Activated CD8-positive, alpha-beta T cell treated with anti-CD3 and anti-CD28 coated beads, Interleukin-2, amount 10 ng/mL, durations not matched to agents 7 days and 5 days (primary cell): ENCODE measurements around the gene ASAH2B. TPM values are rescaled to one million over a fixed set of nuclear protein-coding genes. Genes with fewer than 3 reads are reported as not detected.
"Not testable (repeated sequence)": the region's sequence is repeated elsewhere in the genome, so short reads cannot be mapped to it uniquely, and the experiment has no call there.

Experiments used
- ATAC-seq: fragments of 150-1000 bp; cut with Tn5 transposase; one replicate; pipeline ENCODE4 v1.10.0; 2021; ENCODE audit warnings: moderate library complexity
- CTCF ChIA-PET: fragments of 350-600 bp; sonication (Branson Sonifier 250); formaldehyde crosslinking; loops from one replicate; lab custom pipeline; 2021; ENCODE audit warnings: antibody characterized with exemption; lab: Charles Lee
- POLR2A ChIA-PET: fragments of 350-600 bp; sonication (Branson Sonifier 250); formaldehyde crosslinking; loops from one replicate; lab custom pipeline; 2021; ENCODE audit warnings: antibody characterized with exemption; lab: Charles Lee
- DNase-seq: peaks from one replicate; pipeline ENCODE4 v3.0.0-alpha.2; 2020
- H3K27ac Mint-ChIP-seq: one replicate; pipeline ENCODE4 v1.8.0; 2021; ENCODE audit warnings: mild to moderate bottlenecking, mixed read lengths
- H3K27me3 Mint-ChIP-seq: one replicate; pipeline ENCODE4 v1.8.0; 2021; ENCODE audit warnings: low read depth, mixed read lengths
- H3K36me3 Mint-ChIP-seq: one replicate; pipeline ENCODE4 v1.8.0; 2021; ENCODE audit warnings: low read depth, mixed read lengths
- H3K4me1 Mint-ChIP-seq: one replicate; pipeline ENCODE4 v1.8.0; 2021; ENCODE audit warnings: low read depth, mixed read lengths
- H3K4me3 Mint-ChIP-seq: one replicate; pipeline ENCODE4 v1.8.0; 2021; ENCODE audit warnings: mild to moderate bottlenecking, mixed read lengths
- H3K9me3 Mint-ChIP-seq: one replicate; pipeline ENCODE4 v1.8.0; 2022; ENCODE audit warnings: mixed read lengths; ENCODE audit not compliant: insufficient read depth
- total RNA-seq, 2 experiments: library from RNA; stranded (reverse); gene quantifications; one replicate each; pipeline ENCODE4 v1.2.3, GENCODE V29; 2021

ASAH2B gene
- total RNA-seq, 2 experiments from 2014 or later: 1.5 to 3.3 TPM

DNA sequence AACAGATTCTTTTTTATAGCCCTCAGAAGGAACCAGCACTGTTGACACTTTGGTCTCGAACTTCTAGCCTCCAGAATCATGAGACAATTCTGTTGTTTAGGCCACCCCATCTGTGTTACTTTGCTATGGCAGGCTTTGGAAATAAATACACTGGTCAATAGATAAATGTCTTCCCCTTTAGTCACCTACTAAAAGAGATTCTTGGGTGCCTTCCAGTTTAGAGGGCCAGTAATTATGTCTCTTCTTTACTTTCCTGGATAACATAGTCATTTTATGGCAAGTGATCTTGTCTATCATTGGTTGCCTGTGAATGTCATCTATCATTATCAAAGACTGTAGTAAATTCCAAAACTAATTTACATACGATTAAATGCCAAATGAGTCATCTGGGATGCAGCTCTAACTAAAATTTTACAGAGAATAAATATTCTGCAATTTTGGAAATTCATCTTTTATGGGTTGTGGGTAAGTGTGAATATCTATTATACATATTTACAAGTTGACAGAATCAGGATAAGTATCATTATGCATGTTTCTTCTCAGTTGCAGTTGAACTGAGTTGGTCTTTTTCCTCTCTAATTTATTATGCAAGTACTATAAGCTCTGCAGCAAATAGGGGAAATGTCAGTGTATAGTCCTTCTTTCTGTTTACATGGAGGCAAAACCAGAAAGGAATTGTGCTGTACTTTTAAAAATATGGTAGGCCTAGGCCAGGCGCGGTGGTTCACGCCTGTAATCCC is 27.2 kb downstream of the ASAH2B start:
- H3K4me1 Mint-ChIP-seq, CTCF ChIA-PET, H3K27ac Mint-ChIP-seq, DNase-seq, ATAC-seq, H3K27me3 Mint-ChIP-seq, H3K36me3 Mint-ChIP-seq, POLR2A ChIA-PET, H3K9me3 Mint-ChIP-seq, H3K4me3 Mint-ChIP-seq: not testable (repeated sequence)

DNA sequence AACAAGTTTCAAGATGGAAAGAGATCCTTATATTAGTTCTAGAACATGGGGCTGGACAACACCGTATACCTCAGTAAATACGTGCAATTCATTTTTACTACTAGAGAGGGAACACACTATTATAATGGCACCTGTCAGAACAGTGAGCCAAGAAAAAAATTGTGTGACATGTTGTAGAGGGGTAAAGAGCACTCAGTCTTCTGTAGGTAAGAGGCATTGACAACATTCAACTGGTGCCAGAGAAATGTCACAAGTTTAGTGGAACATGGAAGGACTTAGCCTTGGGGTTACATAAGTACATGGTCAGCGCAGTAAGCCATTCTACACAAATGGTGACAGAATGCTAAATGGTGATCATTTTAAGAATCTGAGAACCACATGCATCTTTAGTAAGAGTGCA is 32.3 kb downstream of the ASAH2B start:
- POLR2A ChIA-PET, H3K27me3 Mint-ChIP-seq, ATAC-seq, H3K4me1 Mint-ChIP-seq, CTCF ChIA-PET, DNase-seq, H3K27ac Mint-ChIP-seq, H3K36me3 Mint-ChIP-seq, H3K9me3 Mint-ChIP-seq, H3K4me3 Mint-ChIP-seq: not testable (repeated sequence)

DNA sequence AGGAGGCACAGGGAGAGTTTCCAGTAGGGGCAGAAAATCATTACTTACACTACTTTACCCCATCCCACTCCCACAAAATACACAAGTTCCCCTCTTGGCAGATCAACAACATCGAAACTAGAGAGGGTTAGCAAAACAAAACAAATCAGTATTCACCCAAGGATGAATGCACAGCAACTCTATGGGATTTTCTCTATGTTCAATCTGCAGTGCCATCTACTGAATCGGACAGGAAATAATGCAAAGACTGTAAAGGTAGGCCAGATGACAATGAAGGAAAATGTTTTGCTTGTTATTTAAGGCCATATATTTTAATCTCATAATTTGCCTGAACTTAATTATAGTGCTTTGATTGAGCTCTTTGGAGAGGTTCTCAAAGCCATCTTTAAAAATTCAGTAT is 35.1 kb downstream of the ASAH2B start:
- H3K4me3 Mint-ChIP-seq, POLR2A ChIA-PET, H3K9me3 Mint-ChIP-seq, DNase-seq, CTCF ChIA-PET, H3K27me3 Mint-ChIP-seq, H3K4me1 Mint-ChIP-seq, ATAC-seq, H3K36me3 Mint-ChIP-seq, H3K27ac Mint-ChIP-seq: not testable (repeated sequence)

DNA sequence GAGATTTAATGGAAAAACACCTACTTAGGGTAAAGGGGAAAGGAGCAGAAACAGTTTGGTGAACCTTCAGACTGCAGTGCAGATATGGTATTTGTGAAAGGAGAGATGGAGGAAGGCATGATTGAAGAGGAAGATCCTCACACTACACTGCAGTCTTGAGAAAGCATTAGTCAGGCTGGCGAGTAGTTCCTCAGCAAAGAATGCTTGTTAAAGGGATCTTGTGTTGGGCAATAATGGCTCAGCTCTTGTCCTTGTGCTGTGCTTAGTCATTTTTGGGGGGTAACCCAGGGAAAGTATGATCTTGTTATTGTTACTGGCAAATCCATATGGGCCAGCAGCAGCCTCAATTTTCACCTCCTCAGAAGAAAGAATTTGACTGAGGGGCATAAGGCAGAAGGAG is 40.3 kb downstream of the ASAH2B start:
- H3K27me3 Mint-ChIP-seq, POLR2A ChIA-PET, ATAC-seq, H3K27ac Mint-ChIP-seq, H3K4me1 Mint-ChIP-seq, H3K9me3 Mint-ChIP-seq, H3K4me3 Mint-ChIP-seq, CTCF ChIA-PET, DNase-seq, H3K36me3 Mint-ChIP-seq: not testable (repeated sequence)

DNA sequence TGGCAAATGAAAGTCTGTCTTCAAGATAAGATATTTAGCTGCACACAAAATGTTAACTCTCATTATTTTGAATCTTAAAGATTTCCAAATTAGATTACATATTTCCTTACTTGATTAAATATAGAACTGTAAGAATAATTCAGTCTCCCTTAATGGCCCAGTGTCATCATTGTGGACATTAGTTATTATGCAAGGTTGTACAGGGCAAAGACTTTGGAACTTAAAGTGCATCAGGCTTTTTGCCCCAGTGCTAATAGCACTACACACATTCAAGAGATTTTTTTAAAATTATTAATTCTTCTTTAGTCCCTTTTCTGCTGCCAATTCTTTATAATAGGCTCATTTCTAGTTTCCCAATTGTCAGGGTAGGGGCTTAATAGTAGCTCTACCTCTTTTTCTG is 42.3 kb downstream of the ASAH2B start:
- H3K4me1 Mint-ChIP-seq, DNase-seq, ATAC-seq, H3K4me3 Mint-ChIP-seq, H3K27me3 Mint-ChIP-seq, H3K36me3 Mint-ChIP-seq, H3K27ac Mint-ChIP-seq, CTCF ChIA-PET, H3K9me3 Mint-ChIP-seq, POLR2A ChIA-PET: not testable (repeated sequence)

DNA sequence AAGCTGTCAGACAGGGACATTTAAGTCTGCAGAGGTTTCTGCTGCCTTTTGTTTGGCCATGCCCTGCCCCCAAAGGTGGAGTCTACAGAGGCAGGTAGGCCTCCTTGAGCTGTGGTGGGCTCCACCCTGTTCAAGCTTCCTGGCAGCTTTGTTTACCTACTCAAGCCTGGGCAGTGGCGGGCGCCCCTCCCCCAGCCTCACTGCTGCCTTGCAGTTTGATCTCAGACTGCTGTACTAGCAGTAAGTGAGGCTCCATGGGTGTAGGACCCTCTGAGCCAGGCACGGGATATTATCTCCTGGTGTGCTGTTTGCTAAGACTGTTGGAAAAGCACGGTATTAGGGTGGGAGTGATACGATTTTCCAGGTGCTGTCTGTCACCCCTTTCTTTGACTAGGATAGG is 48.2 kb downstream of the ASAH2B start:
- H3K4me1 Mint-ChIP-seq, H3K27me3 Mint-ChIP-seq, H3K27ac Mint-ChIP-seq, CTCF ChIA-PET, H3K36me3 Mint-ChIP-seq, POLR2A ChIA-PET, H3K4me3 Mint-ChIP-seq, H3K9me3 Mint-ChIP-seq, DNase-seq, ATAC-seq: not testable (repeated sequence)

DNA sequence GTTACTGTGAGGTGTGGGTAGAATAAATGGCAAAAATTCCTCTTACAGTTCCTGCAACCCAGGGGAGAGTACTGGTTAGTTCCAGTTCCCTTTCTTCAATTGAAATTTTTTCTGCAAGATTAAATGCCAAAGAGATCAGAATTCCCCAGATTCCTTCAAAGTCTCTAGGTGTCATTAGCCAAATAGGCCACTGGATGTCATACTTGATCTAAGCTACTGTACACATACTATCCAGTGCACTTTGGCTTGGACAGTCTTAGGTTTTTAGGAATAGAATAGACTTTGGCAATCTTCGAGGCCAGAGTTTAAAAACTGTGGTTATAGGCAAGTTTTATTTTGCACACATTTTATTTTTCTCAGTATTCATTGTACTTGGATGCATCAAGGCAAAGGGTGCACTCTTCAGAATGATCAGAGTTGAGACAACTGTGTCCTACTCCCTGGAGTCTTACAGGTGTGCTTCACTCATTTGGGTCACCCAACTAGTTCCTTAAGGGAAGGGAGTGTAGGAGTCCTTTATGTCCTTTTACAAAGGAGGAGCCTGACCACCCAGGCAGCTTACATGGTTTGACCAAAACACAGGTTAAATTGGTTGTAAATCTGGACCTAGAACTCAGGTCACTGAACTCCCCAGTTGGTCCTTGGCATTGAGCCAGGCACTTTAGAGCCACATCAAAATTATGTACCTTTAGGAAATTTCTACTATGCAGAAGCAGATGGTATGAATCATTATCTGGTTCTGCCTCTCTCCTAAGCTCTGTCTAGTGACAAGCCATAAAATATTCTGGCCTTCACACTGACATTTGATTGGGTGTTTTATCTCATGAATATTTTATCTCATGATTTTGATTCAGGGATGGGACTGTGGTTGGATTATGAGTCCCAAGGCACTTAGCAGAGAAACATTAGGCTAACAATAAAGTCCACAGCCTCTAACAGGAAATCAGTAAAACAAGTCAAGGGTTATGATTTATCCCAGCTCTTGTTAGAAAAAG is 49.5 kb downstream of the ASAH2B start:
- no peaks in the 10 kb centered on the region for H3K36me3 Mint-ChIP-seq
- no peaks in the 10 kb centered on the region for H3K4me1 Mint-ChIP-seq
- no peak for DNase-seq
- peaks cover 10% of the 10 kb centered on the region for H3K27me3 Mint-ChIP-seq
- H3K27ac Mint-ChIP-seq: no peak overlapping the region
- no peak for ATAC-seq
- ChIA-PET POLR2A (no interaction called here), CTCF (interaction anchor here (1.1 kb wide), 1 partner anchor 12 kb away, joined by 3 read pairs; no protein-coding TSS in a partner anchor)
- H3K9me3 Mint-ChIP-seq: no peaks in the 10 kb centered on the region
- H3K4me3 Mint-ChIP-seq: no peak overlapping the region

DNA sequence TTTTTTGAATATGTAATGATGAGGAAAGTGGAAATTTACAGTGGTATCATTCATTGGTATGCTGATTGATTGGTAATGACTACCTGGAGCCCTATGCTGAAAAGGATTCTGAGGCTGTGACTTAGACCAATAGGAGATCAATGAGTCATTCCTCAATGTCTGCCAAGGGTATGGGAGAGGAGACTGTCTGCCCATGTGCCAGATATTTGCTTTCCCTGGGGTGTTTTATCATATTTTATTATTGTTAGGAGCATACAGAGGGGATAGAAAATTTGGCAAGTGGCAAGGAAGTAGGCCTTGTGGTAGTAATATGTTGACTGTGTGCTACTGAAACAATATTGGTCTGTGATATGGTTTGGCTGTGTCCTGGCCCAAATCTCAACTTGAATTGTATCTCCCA is 54.8 kb downstream of the ASAH2B start:
- H3K36me3 Mint-ChIP-seq: no peaks in the 10 kb centered on the region
- H3K4me3 Mint-ChIP-seq: no peak overlapping the region
- ChIA-PET CTCF (no interaction called here), POLR2A (no interaction called here)
- ATAC-seq (no peak), DNase-seq (no peak)
- no peaks in the 10 kb centered on the region for H3K9me3 Mint-ChIP-seq
- no peak overlapping the region for H3K27ac Mint-ChIP-seq
- peaks cover 13% of the 10 kb centered on the region for H3K27me3 Mint-ChIP-seq
- H3K4me1 Mint-ChIP-seq: no peaks in the 10 kb centered on the region

DNA sequence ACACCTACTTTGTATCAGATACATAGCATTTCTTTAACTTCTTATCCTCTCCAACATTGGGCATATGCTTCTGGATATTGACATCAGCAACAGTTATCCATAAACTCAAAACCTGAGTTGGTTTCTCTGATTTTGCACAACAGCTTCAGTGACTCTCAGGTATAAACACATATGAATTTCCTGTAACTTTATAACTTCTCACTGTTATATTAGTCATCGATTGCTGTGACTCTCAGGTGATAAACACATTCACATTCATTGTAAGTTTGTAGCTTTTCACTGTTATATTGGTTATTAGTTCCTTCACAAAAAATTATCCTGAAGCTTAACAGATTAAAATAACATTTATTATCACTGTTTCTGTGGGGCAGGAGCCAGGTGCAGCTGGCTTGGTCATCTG is 57.0 kb downstream of the ASAH2B start:
- Mint-ChIP-seq H3K9me3 (no peaks in the 10 kb centered on the region), H3K27me3 (peaks cover 15% of the 10 kb centered on the region), H3K4me1 (no peaks in the 10 kb centered on the region), H3K4me3 (no peak overlapping the region), H3K36me3 (no peaks in the 10 kb centered on the region), H3K27ac (no peak overlapping the region)
- DNase-seq (no peak), ATAC-seq (no peak)
- CTCF ChIA-PET: no interaction called here
- POLR2A ChIA-PET: no interaction called here

DNA sequence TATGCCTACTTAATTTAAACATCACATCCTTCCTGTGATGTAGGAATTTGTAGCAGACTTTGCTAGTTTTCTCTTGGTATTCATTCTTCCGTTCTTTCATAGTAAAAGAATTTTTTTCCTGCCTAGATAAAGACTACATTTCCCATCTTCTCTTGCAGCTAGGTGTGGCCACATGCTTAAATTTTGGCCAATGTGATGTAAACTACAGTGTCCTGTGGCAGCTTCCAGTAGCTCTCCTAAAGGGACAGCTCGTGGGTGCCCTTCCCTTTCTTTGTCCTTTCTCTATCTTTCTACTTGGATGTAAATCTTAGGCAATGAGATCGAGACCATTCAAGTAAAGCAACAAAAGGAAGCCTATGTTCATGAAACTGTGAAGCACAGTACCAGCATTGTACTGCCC is 58.6 kb downstream of the ASAH2B start:
- Mint-ChIP-seq H3K4me3 (no peak overlapping the region), H3K9me3 (no peaks in the 10 kb centered on the region), H3K27ac (no peak overlapping the region), H3K27me3 (peaks cover 16% of the 10 kb centered on the region), H3K36me3 (no peaks in the 10 kb centered on the region), H3K4me1 (no peaks in the 10 kb centered on the region)
- ATAC-seq: no peak
- no peak for DNase-seq
- CTCF ChIA-PET: no interaction called here
- POLR2A ChIA-PET: interaction anchor here (0.7 kb wide), 1 partner anchor 58 kb away, joined by 4 read pairs; the partner anchor contains the start of gene ASAH2B

DNA sequence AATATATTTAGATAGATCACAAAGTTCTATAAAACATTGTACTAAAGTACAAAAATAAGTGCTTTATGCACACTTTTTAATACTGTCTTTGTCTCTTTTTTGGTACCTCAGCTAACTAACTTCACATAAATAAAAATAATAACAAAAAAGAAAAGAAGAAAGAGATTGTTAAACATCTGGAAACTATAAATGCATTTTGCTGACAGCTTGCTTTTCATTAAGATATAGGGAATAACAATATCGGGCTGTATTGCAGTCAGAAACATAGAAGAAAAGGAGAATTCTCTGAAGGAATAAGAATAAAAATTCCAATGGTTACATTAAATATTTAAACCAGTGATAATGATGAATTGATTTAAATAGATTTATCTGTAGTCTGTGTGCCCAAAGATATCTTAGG is 59.9 kb downstream of the ASAH2B start:
- ChIA-PET POLR2A (no interaction called here), CTCF (no interaction called here)
- Mint-ChIP-seq H3K4me3 (no peak overlapping the region), H3K9me3 (no peaks in the 10 kb centered on the region), H3K36me3 (no peaks in the 10 kb centered on the region), H3K27me3 (peaks cover 12% of the 10 kb centered on the region), H3K27ac (no peak overlapping the region), H3K4me1 (no peaks in the 10 kb centered on the region)
- no peak for DNase-seq
- ATAC-seq: no peak

DNA sequence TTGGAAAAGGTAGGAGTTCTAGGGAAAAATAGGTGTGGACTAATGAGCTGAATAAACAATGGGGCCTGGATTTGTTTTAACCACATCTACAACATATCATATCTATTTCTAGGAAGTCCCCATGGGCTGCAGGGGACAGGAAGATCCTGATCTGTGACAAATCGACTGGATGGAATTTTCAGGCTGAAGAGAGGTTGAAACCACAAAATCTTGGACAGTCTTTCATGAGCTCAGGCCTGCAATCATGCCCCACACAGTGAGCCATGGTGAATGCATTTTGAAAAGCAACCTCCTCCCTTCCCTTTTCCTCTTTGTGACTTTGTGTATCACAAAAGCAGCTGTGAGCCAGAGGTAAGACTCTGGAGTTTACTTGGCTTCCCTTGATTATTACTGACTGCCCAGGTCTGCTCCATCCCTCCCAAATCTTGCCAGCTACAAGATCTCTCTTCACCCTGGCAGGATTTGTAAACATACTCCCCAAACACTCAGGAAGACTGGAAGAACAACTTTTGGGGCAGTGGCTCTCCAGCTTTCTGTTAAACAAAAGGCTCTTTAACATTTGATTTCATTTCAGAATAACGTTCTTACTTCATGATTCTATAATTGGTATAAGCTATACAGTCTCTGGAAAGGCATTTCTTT is 66.4 kb downstream of the ASAH2B start:
- H3K27ac Mint-ChIP-seq: no peak overlapping the region
- H3K9me3 Mint-ChIP-seq: no peaks in the 10 kb centered on the region
- ChIA-PET POLR2A (no interaction called here), CTCF (no interaction called here)
- no peak for DNase-seq
- no peaks in the 10 kb centered on the region for H3K36me3 Mint-ChIP-seq
- ATAC-seq: no peak
- H3K27me3 Mint-ChIP-seq: peaks cover 7% of the 10 kb centered on the region
- no peaks in the 10 kb centered on the region for H3K4me1 Mint-ChIP-seq
- no peak overlapping the region for H3K4me3 Mint-ChIP-seq
